OCI-LY1 (cell line): ENCODE measurements around the gene GMDS.

Experiments
- EZH2 ChIP-seq: fragments of 200-600 bp; sonication (generic), shearing (Covaris generic); IDR thresholded peaks from 2 replicates; pipeline ENCODE4 v1.8.0; 2017; ENCODE audit warnings: borderline replicate concordance, mixed run types, mild to moderate bottlenecking, antibody characterized with exemption, low read length, moderate library complexity, mixed read lengths
- TF ChIP-seq, protein P1 (sequence below): fragments of 200-600 bp; sonication (generic), shearing (Covaris generic); IDR thresholded peaks from 2 replicates; pipeline ENCODE4 v1.5.1; 2017; ENCODE audit warnings: mild to moderate bottlenecking, antibody characterized with exemption, low read length, moderate library complexity, mixed read lengths

DNA sequence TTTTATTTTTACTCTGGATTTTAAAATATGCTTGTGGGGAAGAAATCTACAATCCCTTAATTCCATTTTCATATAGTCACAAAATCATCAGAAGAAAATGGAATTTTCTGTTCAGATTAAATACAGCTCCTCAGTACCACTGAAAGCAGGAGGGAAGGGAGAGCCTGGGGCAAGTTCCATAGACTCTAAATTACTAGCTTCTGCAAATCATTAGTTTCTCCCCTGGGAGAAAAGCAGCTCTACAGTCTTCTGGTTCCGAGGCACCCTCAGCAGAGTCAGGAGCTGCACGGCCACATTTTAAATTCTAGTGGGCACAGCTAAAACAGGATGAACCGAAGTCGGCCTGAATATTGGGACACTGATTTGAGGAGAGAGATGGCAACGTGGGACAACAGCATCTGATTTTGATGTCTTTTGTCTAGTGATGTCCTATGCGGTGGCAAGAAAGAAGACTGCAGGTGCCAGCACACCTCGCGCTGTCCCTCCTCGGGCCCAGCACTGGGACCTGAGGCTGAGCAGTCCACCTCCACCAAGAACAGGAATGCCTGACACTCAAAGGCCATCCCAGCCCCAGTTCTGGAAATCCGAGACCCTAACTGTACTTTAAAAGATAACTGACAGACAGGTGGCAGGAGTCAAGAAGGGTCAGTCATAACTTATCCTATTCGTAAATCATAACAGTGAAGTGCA is 545.0 kb downstream of the GMDS start:
- TF ChIP-seq, protein P1, sequence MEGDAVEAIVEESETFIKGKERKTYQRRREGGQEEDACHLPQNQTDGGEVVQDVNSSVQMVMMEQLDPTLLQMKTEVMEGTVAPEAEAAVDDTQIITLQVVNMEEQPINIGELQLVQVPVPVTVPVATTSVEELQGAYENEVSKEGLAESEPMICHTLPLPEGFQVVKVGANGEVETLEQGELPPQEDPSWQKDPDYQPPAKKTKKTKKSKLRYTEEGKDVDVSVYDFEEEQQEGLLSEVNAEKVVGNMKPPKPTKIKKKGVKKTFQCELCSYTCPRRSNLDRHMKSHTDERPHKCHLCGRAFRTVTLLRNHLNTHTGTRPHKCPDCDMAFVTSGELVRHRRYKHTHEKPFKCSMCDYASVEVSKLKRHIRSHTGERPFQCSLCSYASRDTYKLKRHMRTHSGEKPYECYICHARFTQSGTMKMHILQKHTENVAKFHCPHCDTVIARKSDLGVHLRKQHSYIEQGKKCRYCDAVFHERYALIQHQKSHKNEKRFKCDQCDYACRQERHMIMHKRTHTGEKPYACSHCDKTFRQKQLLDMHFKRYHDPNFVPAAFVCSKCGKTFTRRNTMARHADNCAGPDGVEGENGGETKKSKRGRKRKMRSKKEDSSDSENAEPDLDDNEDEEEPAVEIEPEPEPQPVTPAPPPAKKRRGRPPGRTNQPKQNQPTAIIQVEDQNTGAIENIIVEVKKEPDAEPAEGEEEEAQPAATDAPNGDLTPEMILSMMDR, result no peak
- no peak for TF ChIP-seq EZH2
